H1 (cell line): Measurements from ENCODE around the gene DIP2C.

ENCODE experiments used
- CTCF ChIP-seq, 3 experiments: IDR thresholded peaks; 1 replicate in 2 of 3; 2 replicates in 1 of 3; pipeline versions ENCODE4 v1.5.1 to v1.6.1; 2011; ENCODE audit warnings: low read length in 3 of 3, mild to moderate bottlenecking in 3 of 3, inconsistent platforms in 2 of 3, low read depth in 1 of 3, moderate library complexity in 1 of 3; ENCODE audit not compliant: insufficient read depth in 1 of 3; ENCODE audit errors: control extremely low read depth in 1 of 3
- EGR1 ChIP-seq: IDR thresholded peaks from 2 replicates; pipeline ENCODE4 v1.6.1; 2011; ENCODE audit warnings: low read depth, low read length, borderline replicate concordance
- EZH2 ChIP-seq: fragments of 200-600 bp; sonication (generic); IDR thresholded peaks from 2 replicates; pipeline ENCODE4 v1.7.1; 2012; ENCODE audit warnings: low read depth, mild to moderate bottlenecking, moderate library complexity, low read length, inconsistent platforms; ENCODE audit not compliant: severe bottlenecking
- JUN ChIP-seq: IDR thresholded peaks from 2 replicates; pipeline ENCODE4 v1.6.1; 2011; ENCODE audit warnings: low read depth, mild to moderate bottlenecking, improper control_type of control experiment, low read length

GRCh38 chr10:418226-418625 is 271.2 kb downstream of the DIP2C start:
- no peak for TF ChIP-seq EGR1
- TF ChIP-seq CTCF (IDR thresholded peaks at IDR 0.05; ENCODE audit: control extremely low read depth in 1 of 3, insufficient read depth in 1 of 3, low read depth in 1 of 3, low read length in 3 of 3), result no peak
- no peak for TF ChIP-seq EZH2
- TF ChIP-seq JUN, result no peak
